HepG2 (cell line): ENCODE results near the gene ATP8A1. TPM values are rescaled to one million over a fixed set of nuclear protein-coding genes. Genes with fewer than 3 reads are reported as not detected.

Experiments used
- ATAC-seq: fragments of 200-7000 bp; cut with Tn5 transposase; 3 replicates; pipeline ENCODE4 v1.9.1; 2020; ENCODE audit warnings: mild to moderate bottlenecking, moderate library complexity
- Bru-seq: library from RNA; stranded (reverse); fragments of 400-500 nt; gene quantifications from one replicate; lab custom pipeline; 2021; lab: Mats Ljungman, UMichigan
- BruChase-seq, 2 experiments: library from RNA; stranded (reverse); fragments of 400-500 nt; gene quantifications; one replicate each; lab custom pipeline; 2021; lab: Mats Ljungman, UMichigan
- BruUV-seq: library from RNA; stranded (reverse); fragments of 400-500 nt; replicated peaks from 2 replicates; lab custom pipeline; 2021; lab: Mats Ljungman, UMichigan
- CTCF ChIA-PET: fragments of 300-600 bp; formaldehyde crosslinking; extraction: SDS; loops from one replicate; lab custom pipeline; 2021; ENCODE audit warnings: low total read pairs, inconsistent platforms, low intra/inter-chr PET ratio; lab: Yijun Ruan, JAX
- POLR2A ChIA-PET: fragments of 350-600 bp; sonication (Branson Sonifier 250); formaldehyde crosslinking; loops from one replicate; lab custom pipeline; 2020; ENCODE audit warnings: antibody characterized with exemption, inconsistent platforms; lab: Yijun Ruan, JAX
- DNase-seq: peaks from one replicate; pipeline ENCODE4 v3.0.0-alpha.2; 2015; ENCODE audit warnings: low spot score
- FAIRE-seq: peaks from 3 replicates; lab custom pipeline; 2011; peaks lifted over from hg19 to GRCh38; lab: Jason Lieb, UNC
- H2AFZ ChIP-seq: one replicate; pipeline ENCODE4 v1.6.1; 2011; ENCODE audit warnings: low read length, inconsistent platforms
- H3K27ac ChIP-seq: fragments of 300-600 bp; 3 replicates; pipeline ENCODE4 v1.8.0; 2011; ENCODE audit warnings: mixed run types, mild to moderate bottlenecking, mixed read lengths, low read length, inconsistent platforms; ENCODE audit not compliant: insufficient read depth; ENCODE audit errors: extremely low read length
- H3K27me3 ChIP-seq, 2 experiments: fragments of 200-600 bp in 1 of 2; 2 replicates in 1 of 2; 3 replicates in 1 of 2; pipeline versions ENCODE4 v1.6.0 to v1.8.0; 2011; ENCODE audit warnings: low read length in 2 of 2, mild to moderate bottlenecking in 2 of 2, moderate library complexity in 2 of 2, inconsistent platforms in 1 of 2; ENCODE audit not compliant: insufficient read depth in 2 of 2, control insufficient read depth in 1 of 2
- H3K36me3 ChIP-seq, 2 experiments: fragments of 200-600 bp in 1 of 2; replicated peaks in 1 of 2; 2 replicates in 1 of 2; 3 replicates in 1 of 2; pipeline versions ENCODE4 v1.5.1 to v1.8.0; 2011; ENCODE audit warnings: low read length in 2 of 2, inconsistent platforms in 1 of 2; ENCODE audit not compliant: insufficient read depth in 2 of 2, control insufficient read depth in 1 of 2
- H3K4me1 ChIP-seq: 2 replicates; pipeline ENCODE4 v1.5.1; 2012; ENCODE audit warnings: low read length, inconsistent platforms; ENCODE audit not compliant: insufficient read depth
- H3K4me2 ChIP-seq: 2 replicates; pipeline ENCODE4 v1.6.0; 2011; ENCODE audit warnings: low read depth, low read length, inconsistent platforms
- H3K4me3 ChIP-seq, 3 experiments: fragments of 200-600 bp in 1 of 3; sonication (generic), shearing (Covaris generic) in 1 of 3; replicated peaks in 1 of 3; 2 replicates each; pipeline ENCODE4 v1.5.1; 2011 to 2016; ENCODE audit warnings: low read length in 3 of 3, inconsistent platforms in 2 of 3, low read depth in 2 of 3, mild to moderate bottlenecking in 2 of 3, control low read depth in 1 of 3, mixed read lengths in 1 of 3; ENCODE audit not compliant: insufficient read depth in 1 of 3
- H3K79me2 ChIP-seq: one replicate; pipeline ENCODE4 v1.6.1; 2011; ENCODE audit warnings: low read length, inconsistent platforms; ENCODE audit not compliant: insufficient read depth
- H3K9ac ChIP-seq: 2 replicates; pipeline ENCODE4 v1.6.0; 2011; ENCODE audit warnings: mild to moderate bottlenecking, low read depth, low read length, inconsistent platforms; ENCODE audit not compliant: insufficient read depth
- H3K9me3 ChIP-seq: 2 replicates; pipeline ENCODE4 v1.5.1; 2012; ENCODE audit warnings: mild to moderate bottlenecking, low read length
- H4K20me1 ChIP-seq: 2 replicates; pipeline ENCODE4 v1.6.0; 2011; ENCODE audit warnings: inconsistent platforms, mild to moderate bottlenecking, low read length, moderate library complexity; ENCODE audit not compliant: insufficient read depth
- ISX ChIP-seq: sonication (generic); formaldehyde crosslinking; conservative IDR thresholded peaks from 2 replicates; pipeline ENCODE4 v1.5.0; 2020; ENCODE audit warnings: missing genetic modification reagents
- KLF15 ChIP-seq: sonication (generic); formaldehyde crosslinking; IDR thresholded peaks from 2 replicates; pipeline ENCODE4 v1.8.1; 2023; ENCODE audit warnings: borderline replicate concordance, mild to moderate bottlenecking, inconsistent platforms, missing genetic modification reagents, mixed read lengths
- RORA ChIP-seq: sonication (generic); formaldehyde crosslinking; IDR thresholded peaks from 2 replicates; pipeline ENCODE4 v1.5.0; 2020; ENCODE audit warnings: mild to moderate bottlenecking, missing genetic modification reagents, moderate library complexity
- SAFB2 ChIP-seq: sonication (generic); formaldehyde crosslinking; IDR thresholded peaks from 2 replicates; pipeline ENCODE4 v1.5.1; 2020; ENCODE audit warnings: missing genetic modification reagents, low read depth, mild to moderate bottlenecking, borderline replicate concordance
- ZBTB46 ChIP-seq: sonication (generic); formaldehyde crosslinking; IDR thresholded peaks from 2 replicates; pipeline ENCODE4 v1.4.0; 2020; ENCODE audit warnings: mild to moderate bottlenecking, missing genetic modification reagents, borderline replicate concordance
- ZNF484 ChIP-seq: sonication (generic); formaldehyde crosslinking; IDR thresholded peaks from 2 replicates; pipeline ENCODE4 v1.5.1; 2020; ENCODE audit warnings: mild to moderate bottlenecking, low read depth, missing genetic modification reagents, borderline replicate concordance
- ZNF615 ChIP-seq: sonication (generic); formaldehyde crosslinking; IDR thresholded peaks from 2 replicates; pipeline ENCODE4 v1.5.0; 2020; ENCODE audit warnings: mild to moderate bottlenecking, missing genetic modification reagents, borderline replicate concordance
- ZNF761 ChIP-seq: sonication (generic); formaldehyde crosslinking; conservative IDR thresholded peaks from 2 replicates; pipeline ENCODE4 v1.4.0; 2020; ENCODE audit warnings: mild to moderate bottlenecking, missing genetic modification reagents
- ZSCAN22 ChIP-seq: sonication (generic); formaldehyde crosslinking; IDR thresholded peaks from 2 replicates; pipeline ENCODE4 v1.4.0; 2020; ENCODE audit warnings: mild to moderate bottlenecking, missing genetic modification reagents
- ZSCAN29 ChIP-seq: sonication (generic); formaldehyde crosslinking; conservative IDR thresholded peaks from 2 replicates; pipeline ENCODE4 v1.4.0; 2020; ENCODE audit warnings: mild to moderate bottlenecking, missing genetic modification reagents
- WGBS: methylation state at CpG from one replicate; pipeline ENCODE4 v1.1.6; 2017; ENCODE audit warnings: low lambda C conversion rate; 5-methylcytosine and 5-hydroxymethylcytosine counted together
- in situ Hi-C: cut with HindIII; loops from 2 replicates; pipeline ENCODE4 v1.10.0; 2017; ENCODE audit warnings: low pct_unique_long_range_greater_than_20kb; ENCODE audit not compliant: extremely low pct_ligation_motif_present
- intact Hi-C: fragments of 100-400 bp; cut with micrococcal nuclease; formaldehyde crosslinking; loops from one replicate; pipeline ENCODE4 v1.10.0; 2022; ENCODE audit not compliant: unreplicated experiment
- long read RNA-seq, 2 experiments: library from RNA in 1 of 2; library from polyadenylated mRNA in 1 of 2; stranded (forward) in 1 of 2; unstranded in 1 of 2; transcript quantifications; one replicate each; pipeline ENCODE4 v2.0.0, GENCODE V29; 2019 to 2022
- polyA minus RNA-seq, 3 experiments: library from RNA; depleted of rRNA, polyadenylated mRNA; stranded (reverse); fragments of >200 nt; gene quantifications; 2 replicates each; pipeline ENCODE4 v1.2.3, GENCODE V29; 2011; ENCODE audit warnings: low replicate concordance in 1 of 3
- polyA plus RNA-seq, 8 experiments: library from polyadenylated mRNA; depleted of rRNA in 3 of 8; stranded (reverse) in 7 of 8; unstranded in 1 of 8; fragments of >200 nt; fragmentation: Illumina TruSeq in 4 of 8; extraction: Trizol in 4 of 8; gene quantifications; 2 replicates each; pipeline versions ENCODE4 v1.2.1 to v1.2.3, GENCODE V29; 2011 to 2016; ENCODE audit warnings: low read depth in 4 of 8, missing spikeins in 1 of 8, mixed read lengths in 1 of 8; ENCODE audit not compliant: insufficient read depth in 1 of 8
- total RNA-seq, 5 experiments: library from RNA; depleted of rRNA; stranded (reverse); fragments of >200 nt; fragmentation: Illumina TruSeq; extraction: Trizol; gene quantifications; 2 replicates each; pipeline ENCODE4 v1.2.3, GENCODE V29; 2016; ENCODE audit warnings: low read depth in 1 of 5

The ATP8A1 gene
- total RNA-seq (2016; rRNA removed; fragmentation: Illumina TruSeq; extraction: Trizol) (4.8 and 6.2 TPM in 2 replicates), polyA plus RNA-seq (2011; rRNA removed) (1.7 and 2.2 TPM in 2 replicates), polyA minus RNA-seq (2011; rRNA and poly(A)+ RNA removed; ENCODE audit: low replicate concordance) (1.8 and 1.9 TPM in 2 replicates), Bru-seq, nascent RNA (percentile 47 among the genes with signal in this experiment), BruChase-seq, experiment 1, labeled RNA remaining after a 6-hour chase (percentile 40 among the genes with signal in this experiment), BruChase-seq, experiment 2, labeled RNA remaining after a 2-hour chase (percentile 44 among the genes with signal in this experiment)
- 1.1 TPM in 2 replicates for total RNA-seq (2016; cell fraction: cytosol; rRNA removed; fragmentation: Illumina TruSeq; extraction: Trizol; ENCODE audit: low read depth)
- total RNA-seq (2016; cell fraction: insoluble cytoplasmic fraction; rRNA removed; fragmentation: Illumina TruSeq; extraction: Trizol), result 2.5 and 5.3 TPM in 2 replicates
- total RNA-seq (2016; cell fraction: membrane; rRNA removed; fragmentation: Illumina TruSeq; extraction: Trizol), result 1.4 and 1.5 TPM in 2 replicates
- 21.5 and 21.6 TPM in 2 replicates for total RNA-seq (2016; cell fraction: nucleus; rRNA removed; fragmentation: Illumina TruSeq; extraction: Trizol)
- 0.27 and 0.77 TPM in 2 replicates for polyA plus RNA-seq (2011; cell fraction: cytosol; rRNA removed)
- 4.0 and 8.0 TPM in 2 replicates for polyA plus RNA-seq (2011; cell fraction: nucleus; rRNA removed)
- 1.9 and 3.0 TPM in 2 replicates for polyA plus RNA-seq (2012)
- polyA plus RNA-seq (2016; cell fraction: cytosol; fragmentation: Illumina TruSeq; extraction: Trizol; ENCODE audit: low read depth), result 0.10 and 0.37 TPM in 2 replicates
- polyA plus RNA-seq (2016; cell fraction: insoluble cytoplasmic fraction; fragmentation: Illumina TruSeq; extraction: Trizol; ENCODE audit: low read depth), result 1.2 and 2.5 TPM in 2 replicates
- 0.23 and 0.33 TPM in 2 replicates for polyA plus RNA-seq (2016; cell fraction: membrane; fragmentation: Illumina TruSeq; extraction: Trizol; ENCODE audit: low read depth)
- 12.3 and 13.7 TPM in 2 replicates for polyA plus RNA-seq (2016; cell fraction: nucleus; fragmentation: Illumina TruSeq; extraction: Trizol; ENCODE audit: insufficient read depth, low read depth)
- 1.5 and 2.2 TPM in 2 replicates for polyA minus RNA-seq (2011; cell fraction: cytosol; rRNA and poly(A)+ RNA removed)
- 32.2 and 38.3 TPM in 2 replicates for polyA minus RNA-seq (2011; cell fraction: nucleus; rRNA and poly(A)+ RNA removed)
- long read RNA-seq, experiment 1, partial matches to known transcripts, result 0 of 1 reads
- long read RNA-seq, experiment 1, other reads (novel, unspliced or antisense), result 1 of 1 reads
- long read RNA-seq, experiment 2, partial matches to known transcripts, result 0 of 1 reads
- long read RNA-seq, experiment 2, other reads (novel, unspliced or antisense), result 1 of 1 reads

- no TSS peak for BruUV-seq
- WGBS, result no CpG with 5 or more reads among the region's 74 CpGs
- Histone ChIP-seq H3K4me3 (peak within 1 kb of the TSS; percentile 71 to 83 (median 75)), H3K4me1 (peaks cover 34% of the 10 kb centered on the region), H3K9ac (peak within 1 kb of the TSS; percentile 82), H3K27me3 (no peaks in the 10 kb centered on the region), H3K4me2 (peak within 1 kb of the TSS; percentile 95), H3K9me3 (no peaks in the 10 kb centered on the region), H3K79me2 (no peaks in the 10 kb centered on the region), H4K20me1 (no peaks in the 10 kb centered on the region), H2AFZ (peak within 1 kb of the TSS; percentile 100), H3K27ac (peak within 1 kb of the TSS; percentile 87), H3K36me3 (no peaks in the 10 kb centered on the region)
- ChIA-PET CTCF (no interaction called here), POLR2A (interaction anchor here (0.6 to 1.4 kb wide), 2 partner anchors 45 to 667 kb away, joined by 3 to 4 read pairs; partner anchors contain the start of gene SLC30A9)
- DNase-seq (peak; percentile 66), ATAC-seq (peak; percentile 89), FAIRE-seq (no peak)
- intact Hi-C loops, result loop anchor here (2.0 kb wide), 1 partner anchor 88 kb away; no protein-coding TSS in a partner anchor
- in situ Hi-C loops, result no loop called here
- TF ChIP-seq ZNF615 (peak; percentile 52; the same call in 1 of the 2 replicates), ZSCAN29 (no peak; the same call in 1 of the 2 replicates), RORA (no peak), SAFB2 (no peak), ZBTB46 (CRISPR knock-in tag) (no peak), ZSCAN22 (CRISPR knock-in tag) (no peak), ZNF761 (CRISPR knock-in tag) (0 out of 2 replicates have a peak, but pooled peaks have one; percentile 52), ZNF484 (CRISPR knock-in tag) (no peak), KLF15 (no peak), ISX (no peak)
Measured at GRCh38 chr4:42656944-42657792, at the start of gene ATP8A1. Gene ATP8A1, minus strand, starts transcription at chr4:42657105. Its CDS starts 232 bp downstream, at chr4:42656873.
